ENCODE measurements around the gene BICC1.
"Not testable (repeated sequence)": the region's sequence is repeated elsewhere in the genome, so short reads cannot be mapped to it uniquely, and the experiment has no call there.

The BICC1 gene

GRCh38 chr10:58853668-58854067 lies 341.0 kb downstream of the BICC1 start:
- no peak for DNase-seq (ENCODE audit: low read depth in 2 of 2, low spot score in 1 of 2)

- no peak for DNase-seq (ENCODE audit: low read depth in 2 of 2, low spot score in 1 of 2)
Measured at GRCh38 chr10:58854811-58855210, 342.1 kb downstream of the BICC1 start.

DNA sequence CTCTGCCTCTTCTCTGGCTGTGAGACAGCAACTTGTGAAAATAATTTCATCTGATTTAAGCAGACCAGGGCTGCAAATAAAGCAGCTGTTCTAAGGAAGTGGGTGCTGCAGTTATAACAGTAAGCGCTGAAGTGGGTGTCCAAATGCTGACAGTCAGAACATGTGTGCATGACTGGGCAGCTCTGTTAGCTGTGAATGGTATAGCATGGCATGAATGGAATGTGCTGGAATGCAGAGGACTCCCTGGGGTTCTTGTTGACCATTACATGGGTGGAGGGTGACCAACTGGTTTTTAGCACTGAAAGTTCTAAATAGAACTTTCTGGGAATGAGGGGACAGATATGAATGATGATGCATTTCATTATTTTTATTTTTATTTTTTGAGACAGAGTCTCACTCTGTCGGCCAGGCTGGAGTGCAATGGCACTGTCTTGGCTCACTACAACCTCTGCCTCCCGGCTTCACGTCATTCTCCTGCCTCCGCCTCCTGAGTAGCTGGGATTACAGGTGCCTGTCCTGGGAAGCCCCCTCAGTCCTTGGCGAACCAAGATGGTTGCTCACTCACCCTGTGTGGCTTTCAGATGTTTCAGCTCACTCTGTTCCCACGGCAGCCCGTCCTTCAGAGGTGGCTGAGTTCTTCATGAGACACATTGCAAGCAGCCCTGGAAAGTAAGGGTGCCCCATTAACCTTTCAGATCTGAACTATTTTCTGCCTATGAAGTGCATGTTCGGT lies 344.0 kb downstream of the BICC1 start:
- DNase-seq (ENCODE audit: low read depth in 2 of 2, low spot score in 1 of 2): no peak

DNA sequence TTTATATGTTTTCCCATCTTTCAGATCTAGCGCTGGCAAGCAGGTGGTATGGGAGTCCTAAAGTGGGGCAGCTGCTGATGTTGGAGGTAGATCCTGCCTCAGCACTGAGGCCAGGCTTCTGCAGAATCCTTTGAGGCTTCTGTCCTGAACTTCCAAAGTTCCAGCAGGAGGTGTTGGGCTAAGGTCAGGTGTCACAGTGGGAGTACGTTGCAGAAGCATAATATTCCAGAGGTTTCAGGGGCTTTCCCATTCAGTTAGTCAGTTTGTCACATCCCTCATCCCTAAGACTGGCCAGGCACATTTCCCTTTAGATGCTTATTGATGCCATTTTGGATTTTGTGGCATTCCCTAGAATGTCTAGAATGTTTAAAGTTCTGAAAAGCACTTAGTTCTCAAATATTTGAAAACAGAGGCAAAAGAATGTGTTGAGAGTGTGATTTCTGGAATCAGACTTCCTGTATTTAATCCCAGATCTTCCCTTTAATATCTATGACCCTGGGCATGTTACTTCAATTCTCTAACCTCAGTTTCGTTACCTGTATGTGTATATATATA lies 344.7 kb downstream of the BICC1 start:
- DNase-seq (ENCODE audit: low read depth in 2 of 2, low spot score in 1 of 2): no peak

- DNase-seq (ENCODE audit: low read depth in 2 of 2, low spot score in 1 of 2): not testable (repeated sequence)
Measured at GRCh38 chr10:58858123-58858522, 345.5 kb downstream of the BICC1 start.

DNA sequence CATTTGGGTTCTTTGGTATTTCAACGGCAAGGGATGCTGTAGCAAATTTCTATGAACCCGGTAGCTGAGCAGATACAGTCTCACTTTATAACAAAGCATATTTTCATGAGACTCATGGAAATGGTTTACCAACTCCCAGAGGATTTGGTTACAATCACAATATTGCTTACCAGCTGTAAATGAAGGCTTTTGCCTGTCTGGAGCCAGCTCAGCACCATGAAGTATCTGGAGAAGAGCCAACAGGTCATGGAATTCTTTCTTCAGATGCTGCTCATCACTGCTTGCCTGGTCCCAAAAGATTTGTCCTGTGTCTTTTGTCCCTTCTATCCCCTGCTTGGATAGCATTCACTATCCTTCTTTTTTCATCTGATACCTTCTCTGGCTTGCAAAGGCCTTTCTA lies 346.9 kb downstream of the BICC1 start:
- no peak for DNase-seq (ENCODE audit: low read depth in 2 of 2, low spot score in 1 of 2)

- no peak for DNase-seq (ENCODE audit: low read depth in 2 of 2, low spot score in 1 of 2)
Measured at GRCh38 chr10:58867683-58868082, 355.0 kb downstream of the BICC1 start.

DNA sequence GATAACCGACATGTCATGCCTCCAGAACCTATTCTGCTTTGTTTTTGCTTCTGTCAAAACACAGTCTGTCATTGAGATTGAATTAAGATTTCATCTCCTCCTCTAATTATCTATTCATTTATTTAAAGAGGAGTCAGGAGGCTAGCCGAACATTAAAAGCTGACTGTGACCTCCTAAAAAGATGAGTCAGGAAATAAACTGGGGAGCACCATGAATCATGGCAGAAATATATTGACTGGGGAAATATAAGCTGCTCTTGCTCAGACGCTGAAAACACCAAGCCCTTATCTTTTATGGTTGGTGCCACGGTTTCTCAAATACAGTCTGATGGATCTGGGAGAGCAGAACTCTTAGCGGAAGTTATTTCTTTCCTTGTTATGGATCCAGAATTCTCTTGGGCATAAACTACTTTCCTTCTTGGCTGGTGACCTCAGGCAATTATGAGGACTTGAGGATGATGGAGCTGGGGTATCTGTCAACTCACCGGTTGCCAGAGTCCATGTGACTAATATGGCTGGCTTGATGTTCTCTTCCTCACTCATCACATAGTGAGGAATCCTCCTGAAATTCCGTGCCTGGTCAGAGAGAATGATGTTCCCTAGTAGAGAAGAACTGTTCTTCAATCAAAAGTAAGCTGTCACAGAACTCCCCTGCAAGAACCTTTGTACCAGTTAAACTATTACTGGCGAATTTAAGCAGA lies 356.2 kb downstream of the BICC1 start:
- no peak for DNase-seq (ENCODE audit: low read depth in 2 of 2, low spot score in 1 of 2)

DNA sequence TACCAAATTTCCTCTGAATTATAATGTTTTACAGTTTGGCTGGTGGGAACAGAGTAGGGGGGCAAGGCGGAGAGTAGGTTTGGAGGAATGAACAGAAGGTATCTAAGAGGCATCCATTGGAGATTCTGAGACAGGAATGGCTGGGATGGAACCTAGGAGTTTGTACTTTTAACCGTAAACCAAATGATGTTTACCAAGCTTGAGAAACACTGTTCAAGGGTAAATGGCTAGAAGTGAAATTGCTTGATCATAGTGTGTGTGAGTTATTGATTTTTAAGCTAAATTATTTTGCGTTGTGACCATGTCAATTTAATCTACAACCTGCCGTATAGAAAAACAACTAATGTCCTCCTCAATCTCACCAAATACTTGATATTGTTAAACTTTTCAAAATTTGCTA lies 357.4 kb downstream of the BICC1 start:
- DNase-seq (ENCODE audit: low read depth in 2 of 2, low spot score in 1 of 2): no peak

DNA sequence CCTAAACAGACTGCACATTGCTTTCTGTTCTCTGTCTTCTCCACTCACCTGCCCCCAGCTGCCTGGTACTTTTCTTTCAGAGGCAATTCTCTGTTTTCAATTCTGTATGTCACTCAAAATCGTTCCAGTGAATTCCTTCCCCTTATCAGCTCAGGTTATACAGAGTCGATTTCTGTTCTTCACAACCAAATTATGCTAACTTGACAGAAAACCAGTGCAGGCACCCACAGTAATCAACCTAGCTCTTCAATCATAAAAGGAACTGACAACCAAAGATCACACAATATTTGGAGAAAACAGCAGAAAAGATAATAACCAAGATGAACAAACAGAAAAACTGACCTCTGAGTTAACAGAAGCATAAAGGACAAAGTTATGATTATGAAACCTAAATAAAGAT lies 360.5 kb downstream of the BICC1 start:
- DNase-seq (ENCODE audit: low read depth in 2 of 2, low spot score in 1 of 2): no peak
